GM23338 (cell line): Measurements from ENCODE around the gene KLF9. TPM values are rescaled to one million over a fixed set of nuclear protein-coding genes. Genes with fewer than 3 reads are reported as not detected.
A peak's percentile ranks its signal among the peaks of the same experiment; 100 is the strongest.

ENCODE experiments used
- ATAC-seq: fragments of 200-7000 bp; cut with Tn5 transposase; 3 replicates; pipeline ENCODE4 v1.9.1; 2020
- DNase-seq: peaks from one replicate; pipeline ENCODE4 v3.0.0-alpha.2; 2015; ENCODE audit warnings: low spot score
- H2AFZ ChIP-seq: fragments of 200-600 bp; sonication (generic); 2 replicates; pipeline ENCODE4 v1.8.0; 2016; ENCODE audit warnings: antibody characterized with exemption, mild to moderate bottlenecking, moderate library complexity
- H3F3A ChIP-seq: fragments of 200-600 bp; sonication (generic); replicated peaks from 2 replicates; pipeline ENCODE4 v1.8.0; 2017; ENCODE audit warnings: antibody characterized with exemption, mixed run types, low read depth
- H3K27ac ChIP-seq: fragments of 200-600 bp; sonication (generic); 2 replicates; pipeline ENCODE4 v1.6.1; 2016; ENCODE audit warnings: low read depth
- H3K27me3 ChIP-seq: fragments of 200-600 bp; sonication (generic); 2 replicates; pipeline ENCODE4 v1.8.0; 2016; ENCODE audit warnings: mild to moderate bottlenecking, mixed run types, moderate library complexity; ENCODE audit not compliant: insufficient read depth
- H3K36me3 ChIP-seq: fragments of 200-600 bp; sonication (generic); 2 replicates; pipeline ENCODE4 v1.8.0; 2016; ENCODE audit warnings: mild to moderate bottlenecking; ENCODE audit not compliant: insufficient read depth
- H3K4me1 ChIP-seq: fragments of 200-600 bp; sonication (generic); 2 replicates; pipeline ENCODE4 v1.8.0; 2016; ENCODE audit warnings: mild to moderate bottlenecking, moderate library complexity; ENCODE audit not compliant: insufficient read depth
- H3K4me2 ChIP-seq: fragments of 200-600 bp; sonication (generic); 2 replicates; pipeline ENCODE4 v1.7.1; 2017; ENCODE audit warnings: mixed run types
- H3K4me3 ChIP-seq: fragments of 200-600 bp; sonication (generic); 2 replicates; pipeline ENCODE4 v1.6.1; 2016; ENCODE audit warnings: mixed run types
- H3K79me2 ChIP-seq: fragments of 200-600 bp; sonication (generic); replicated peaks from 2 replicates; pipeline ENCODE4 v1.8.0; 2017; ENCODE audit warnings: mild to moderate bottlenecking; ENCODE audit not compliant: insufficient read depth
- H3K9me2 ChIP-seq: fragments of 200-600 bp; sonication (generic); 2 replicates; pipeline ENCODE4 v1.8.0; 2017; ENCODE audit not compliant: insufficient read depth
- H4K20me1 ChIP-seq: fragments of 200-600 bp; sonication (generic); replicated peaks from 2 replicates; pipeline ENCODE4 v1.8.0; 2017; ENCODE audit warnings: mild to moderate bottlenecking; ENCODE audit not compliant: insufficient read depth
- H3K27ac Mint-ChIP-seq: 2 replicates; pipeline ENCODE4 v1.8.0; 2020; ENCODE audit warnings: inconsistent platforms, mild to moderate bottlenecking, moderate library complexity, mixed read lengths
- H3K27me3 Mint-ChIP-seq: 3 replicates; pipeline ENCODE4 v1.8.0; 2022; ENCODE audit warnings: low read depth, mild to moderate bottlenecking, moderate library complexity, mixed read lengths, inconsistent platforms; ENCODE audit not compliant: insufficient read depth, poor library complexity
- H3K36me3 Mint-ChIP-seq: 3 replicates; pipeline ENCODE4 v1.8.0; 2021; ENCODE audit warnings: low read depth, mild to moderate bottlenecking, inconsistent platforms, moderate library complexity, mixed read lengths
- H3K4me1 Mint-ChIP-seq: 3 replicates; pipeline ENCODE4 v1.8.0; 2020; ENCODE audit warnings: mild to moderate bottlenecking, inconsistent platforms, mixed read lengths
- H3K4me3 Mint-ChIP-seq: 3 replicates; pipeline ENCODE4 v1.8.0; 2021; ENCODE audit warnings: moderate library complexity, mild to moderate bottlenecking, inconsistent platforms, mixed read lengths
- H3K9me3 Mint-ChIP-seq: 3 replicates; pipeline ENCODE4 v1.8.0; 2020; ENCODE audit warnings: moderate library complexity, mild to moderate bottlenecking, inconsistent platforms, mixed read lengths
- CREB1 ChIP-seq: fragments of 250-450 bp; sonication (Bioruptor Pico); IDR thresholded peaks from 2 replicates; pipeline ENCODE4 v1.5.0; 2020; ENCODE audit warnings: low read depth, mild to moderate bottlenecking, moderate library complexity
- ETS1 ChIP-seq: IDR thresholded peaks from 2 replicates; pipeline ENCODE4 v1.6.1; 2016; ENCODE audit warnings: antibody characterized with exemption
- EZH2phosphoT487 ChIP-seq: fragments of 200-600 bp; sonication (generic); IDR thresholded peaks from one replicate; pipeline ENCODE4 v1.8.1; 2018; ENCODE audit warnings: antibody characterized with exemption; ENCODE audit not compliant: unreplicated experiment
- NANOG ChIP-seq: IDR thresholded peaks from 2 replicates; pipeline ENCODE4 v1.6.1; 2016; ENCODE audit warnings: antibody characterized with exemption, borderline replicate concordance
- POLR2AphosphoS5 ChIP-seq: IDR thresholded peaks from 2 replicates; pipeline ENCODE4 v1.6.1; 2016; ENCODE audit warnings: antibody characterized with exemption, low read depth
- ZNF331 ChIP-seq: fragments of 250-450 bp; sonication (Bioruptor Pico); IDR thresholded peaks from 2 replicates; pipeline ENCODE4 v1.5.0; 2020; ENCODE audit warnings: low read depth, mild to moderate bottlenecking, moderate library complexity
- ZNF462 ChIP-seq: fragments of 250-450 bp; sonication (Bioruptor Pico); IDR thresholded peaks from 2 replicates; pipeline ENCODE4 v1.5.0; 2020; ENCODE audit warnings: mild to moderate bottlenecking, moderate library complexity
- polyA plus RNA-seq: library from polyadenylated mRNA; unstranded; fragments of >200 nt; fragmentation: Nextera tagmentation; extraction: Ambion mirVana; gene quantifications from 2 replicates; pipeline ENCODE4 v1.2.1, GENCODE V29; 2016
- total RNA-seq: library from RNA; depleted of rRNA; stranded (reverse); fragments of >200 nt; shearing (Covaris generic); gene quantifications from 2 replicates; pipeline ENCODE4 v1.2.3, GENCODE V29; 2014

Gene KLF9
- total and polyA plus RNA-seq, 2 experiments from 2014 or later = 0.58 to 1.5 TPM

- peak; percentile 50 for ATAC-seq
- H3K4me3 Mint-ChIP-seq = no peak overlapping the region
- no peaks in the 10 kb centered on the region for H3K9me3 Mint-ChIP-seq
Measured at GRCh38 chr9:70374962-70375618, 39.4 kb downstream of the KLF9 start.

More at GRCh38 chr9:70374962-70375618, 39.4 kb downstream of the KLF9 start:
- Histone ChIP-seq H3K27me3 (no peaks in the 10 kb centered on the region), H3K4me2 (no peak overlapping the region), H3K9me2 (no peaks in the 10 kb centered on the region), H2AFZ (peak overlapping the region; percentile 91), H4K20me1 (no peaks in the 10 kb centered on the region), H3K36me3 (no peaks in the 10 kb centered on the region), H3K4me3 (no peak overlapping the region), H3K27ac (no peak overlapping the region), H3K4me1 (peaks cover 11% of the 10 kb centered on the region), H3F3A (no peaks in the 10 kb centered on the region), H3K79me2 (no peaks in the 10 kb centered on the region)
- no peak for TF ChIP-seq ZNF462
- no peak for TF ChIP-seq CREB1
- TF ChIP-seq EZH2phosphoT487 = no peak
- no peak for TF ChIP-seq POLR2AphosphoS5
- TF ChIP-seq ETS1 = no peak
- TF ChIP-seq NANOG = no peak
- no peak for TF ChIP-seq ZNF331 (CRISPR knock-in tag)
- Mint-ChIP-seq H3K27me3 (peaks cover 2% of the 10 kb centered on the region), H3K36me3 (no peaks in the 10 kb centered on the region), H3K4me1 (peaks cover 12% of the 10 kb centered on the region; the same call in 2 of the 3 replicates), H3K27ac (peak overlapping the region; percentile 62; the same call in 1 of the 2 replicates)
- DNase-seq = no peak
